Neural cell (in vitro differentiated cells): ENCODE measurements around the gene SUCO. TPM values are rescaled to one million over a fixed set of nuclear protein-coding genes. Genes with fewer than 3 reads are reported as not detected.

Experiments used
- H2AFZ ChIP-seq: fragments of 200-600, 300-800 bp; sonication (generic), shearing (Covaris generic); 2 replicates; pipeline ENCODE4 v1.6.0; 2014; ENCODE audit warnings: low read depth, mild to moderate bottlenecking, antibody characterized with exemption, low read length, moderate library complexity
- H3F3A ChIP-seq: fragments of 200-600 bp; shearing (Covaris generic); 2 replicates; pipeline ENCODE4 v1.6.1; 2016; ENCODE audit warnings: mild to moderate bottlenecking, moderate library complexity, mixed read lengths, antibody characterized with exemption, low read length; ENCODE audit not compliant: insufficient read depth, poor library complexity, severe bottlenecking
- H3K27ac ChIP-seq: fragments of 200-600, 300-800 bp; sonication (generic), shearing (Covaris generic); 2 replicates; pipeline ENCODE4 v1.5.1; 2014; ENCODE audit warnings: mild to moderate bottlenecking, low read length, moderate library complexity
- H3K27me3 ChIP-seq: fragments of 300-800, 200-600 bp; sonication (generic), shearing (Covaris generic); 2 replicates; pipeline ENCODE4 v1.6.0; 2014; ENCODE audit warnings: mild to moderate bottlenecking, low read depth, low read length, moderate library complexity; ENCODE audit not compliant: insufficient read depth
- H3K36me3 ChIP-seq: fragments of 300-800, 200-600 bp; sonication (generic), shearing (Covaris generic); 2 replicates; pipeline ENCODE4 v1.5.1; 2014; ENCODE audit warnings: mild to moderate bottlenecking, antibody characterized with exemption, low read length, moderate library complexity; ENCODE audit not compliant: insufficient read depth
- H3K4me2 ChIP-seq: fragments of 300-800, 200-600 bp; sonication (generic), shearing (Covaris generic); 2 replicates; pipeline ENCODE4 v1.6.0; 2014; ENCODE audit warnings: mild to moderate bottlenecking, low read length
- H3K4me3 ChIP-seq: fragments of 300-800, 200-600 bp; sonication (generic), shearing (Covaris generic); 2 replicates; pipeline ENCODE4 v1.5.1; 2014; ENCODE audit warnings: mild to moderate bottlenecking, low read length, moderate library complexity
- H3K79me2 ChIP-seq: fragments of 200-600 bp; shearing (Covaris generic); replicated peaks from 2 replicates; pipeline ENCODE4 v1.6.0; 2014; ENCODE audit warnings: mild to moderate bottlenecking, low read length, moderate library complexity; ENCODE audit not compliant: insufficient read depth
- H3K9ac ChIP-seq: fragments of 300-800, 200-600 bp; sonication (generic), shearing (Covaris generic); 2 replicates; pipeline ENCODE4 v1.6.1; 2016; ENCODE audit warnings: mild to moderate bottlenecking, low read length, mixed read lengths
- H3K9me2 ChIP-seq: fragments of 200-600 bp; shearing (Covaris generic); 2 replicates; pipeline ENCODE4 v1.6.1; 2016; ENCODE audit warnings: mild to moderate bottlenecking, low read length, mixed read lengths; ENCODE audit not compliant: insufficient read depth
- H3K9me3 ChIP-seq: fragments of 200-600, 300-800 bp; sonication (generic), shearing (Covaris generic); 2 replicates; pipeline ENCODE4 v1.6.1; 2016; ENCODE audit warnings: mild to moderate bottlenecking, mixed run types, low read length, moderate library complexity, mixed read lengths
- H4K20me1 ChIP-seq: fragments of 200-600 bp; shearing (Covaris generic); 2 replicates; pipeline ENCODE4 v1.6.1; 2016; ENCODE audit warnings: mild to moderate bottlenecking, mixed run types; ENCODE audit not compliant: insufficient read depth
- CTCF ChIP-seq: fragments of 450-650 bp; IDR thresholded peaks from 2 replicates; pipeline ENCODE4 v1.5.1; 2014; ENCODE audit warnings: antibody characterized with exemption, mild to moderate bottlenecking, moderate library complexity; ENCODE audit not compliant: poor library complexity, severe bottlenecking
- EP300 ChIP-seq: fragments of 450-650 bp; conservative IDR thresholded peaks from 2 replicates; pipeline ENCODE4 v1.6.1; 2014; ENCODE audit warnings: antibody characterized with exemption, mild to moderate bottlenecking, moderate library complexity; ENCODE audit not compliant: poor library complexity, severe bottlenecking
- EZH2 ChIP-seq: fragments of 200-600, 300-800 bp; shearing (Covaris generic), sonication (generic); IDR thresholded peaks from 2 replicates; pipeline ENCODE4 v1.6.1; 2014; ENCODE audit warnings: antibody characterized with exemption, low read length, borderline replicate concordance, mild to moderate bottlenecking; ENCODE audit not compliant: insufficient read depth, poor library complexity, severe bottlenecking
- MXI1 ChIP-seq: fragments of 450-650 bp; conservative IDR thresholded peaks from 2 replicates; pipeline ENCODE4 v1.6.1; 2014; ENCODE audit warnings: antibody characterized with exemption, mild to moderate bottlenecking; ENCODE audit not compliant: poor library complexity, severe bottlenecking
- POLR2AphosphoS5 ChIP-seq: IDR thresholded peaks from 2 replicates; pipeline ENCODE4 v1.6.1; 2012
- RAD21 ChIP-seq: fragments of 450-650 bp; conservative IDR thresholded peaks from 2 replicates; pipeline ENCODE4 v1.6.1; 2014; ENCODE audit warnings: antibody characterized with exemption, mild to moderate bottlenecking, moderate library complexity
- SMC3 ChIP-seq: fragments of 450-650 bp; conservative IDR thresholded peaks from 2 replicates; pipeline ENCODE4 v1.6.1; 2014; ENCODE audit warnings: antibody characterized with exemption, mild to moderate bottlenecking, moderate library complexity; ENCODE audit not compliant: poor library complexity
- TAF1 ChIP-seq: IDR thresholded peaks from 2 replicates; pipeline ENCODE4 v1.6.1; 2012; ENCODE audit warnings: low read depth
- polyA plus RNA-seq: library from polyadenylated mRNA; depleted of rRNA; stranded (reverse); fragments of >200 nt; gene quantifications from 2 replicates; pipeline ENCODE4 v1.2.3, GENCODE V29; 2014
- TF ChIP-seq, protein P1 (sequence below): IDR thresholded peaks from 2 replicates; pipeline ENCODE4 v1.6.1; 2012; ENCODE audit warnings: borderline replicate concordance

The SUCO gene
- polyA plus RNA-seq, 1 donor from 2014 or later, result 43.4 TPM

DNA sequence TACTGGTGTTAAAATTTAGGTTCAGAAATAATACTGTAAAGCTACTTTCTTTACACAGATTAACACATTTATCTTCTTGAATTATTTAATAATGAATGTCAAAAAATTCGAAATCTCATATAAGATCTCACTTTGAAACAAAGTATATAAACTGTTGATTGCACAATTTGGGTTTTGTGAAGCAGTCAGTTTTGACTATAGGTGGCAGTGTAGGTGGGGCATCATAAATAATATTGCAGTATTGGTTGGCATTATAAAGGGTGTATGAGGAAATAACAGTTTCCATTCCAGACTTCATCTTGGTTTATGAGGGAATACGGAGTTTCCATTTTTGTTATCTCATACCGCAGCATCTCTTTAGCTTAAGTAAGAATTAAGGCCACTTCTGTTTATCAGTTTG is 49.9 kb downstream of the SUCO start:
- Histone ChIP-seq H3F3A (no peaks in the 10 kb centered on the region), H4K20me1 (no peaks in the 10 kb centered on the region), H2AFZ (no peak overlapping the region), H3K4me3 (no peak overlapping the region), H3K9ac (no peak overlapping the region), H3K4me2 (no peak overlapping the region), H3K9me2 (no peaks in the 10 kb centered on the region), H3K27me3 (no peaks in the 10 kb centered on the region), H3K9me3 (no peaks in the 10 kb centered on the region), H3K36me3 (peaks cover 11% of the 10 kb centered on the region), H3K27ac (no peak overlapping the region), H3K79me2 (no peaks in the 10 kb centered on the region)
- no peak for TF ChIP-seq SMC3
- no peak for TF ChIP-seq CTCF
- TF ChIP-seq, protein P1, sequence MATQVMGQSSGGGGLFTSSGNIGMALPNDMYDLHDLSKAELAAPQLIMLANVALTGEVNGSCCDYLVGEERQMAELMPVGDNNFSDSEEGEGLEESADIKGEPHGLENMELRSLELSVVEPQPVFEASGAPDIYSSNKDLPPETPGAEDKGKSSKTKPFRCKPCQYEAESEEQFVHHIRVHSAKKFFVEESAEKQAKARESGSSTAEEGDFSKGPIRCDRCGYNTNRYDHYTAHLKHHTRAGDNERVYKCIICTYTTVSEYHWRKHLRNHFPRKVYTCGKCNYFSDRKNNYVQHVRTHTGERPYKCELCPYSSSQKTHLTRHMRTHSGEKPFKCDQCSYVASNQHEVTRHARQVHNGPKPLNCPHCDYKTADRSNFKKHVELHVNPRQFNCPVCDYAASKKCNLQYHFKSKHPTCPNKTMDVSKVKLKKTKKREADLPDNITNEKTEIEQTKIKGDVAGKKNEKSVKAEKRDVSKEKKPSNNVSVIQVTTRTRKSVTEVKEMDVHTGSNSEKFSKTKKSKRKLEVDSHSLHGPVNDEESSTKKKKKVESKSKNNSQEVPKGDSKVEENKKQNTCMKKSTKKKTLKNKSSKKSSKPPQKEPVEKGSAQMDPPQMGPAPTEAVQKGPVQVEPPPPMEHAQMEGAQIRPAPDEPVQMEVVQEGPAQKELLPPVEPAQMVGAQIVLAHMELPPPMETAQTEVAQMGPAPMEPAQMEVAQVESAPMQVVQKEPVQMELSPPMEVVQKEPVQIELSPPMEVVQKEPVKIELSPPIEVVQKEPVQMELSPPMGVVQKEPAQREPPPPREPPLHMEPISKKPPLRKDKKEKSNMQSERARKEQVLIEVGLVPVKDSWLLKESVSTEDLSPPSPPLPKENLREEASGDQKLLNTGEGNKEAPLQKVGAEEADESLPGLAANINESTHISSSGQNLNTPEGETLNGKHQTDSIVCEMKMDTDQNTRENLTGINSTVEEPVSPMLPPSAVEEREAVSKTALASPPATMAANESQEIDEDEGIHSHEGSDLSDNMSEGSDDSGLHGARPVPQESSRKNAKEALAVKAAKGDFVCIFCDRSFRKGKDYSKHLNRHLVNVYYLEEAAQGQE, result no peak
- no peak for TF ChIP-seq MXI1
- TF ChIP-seq RAD21, result no peak
- no peak for TF ChIP-seq TAF1
- TF ChIP-seq EP300, result no peak
- no peak for TF ChIP-seq POLR2AphosphoS5
- no peak for TF ChIP-seq EZH2

GRCh38 chr1:172585348-172585747 is 52.4 kb downstream of the SUCO start:
- Histone ChIP-seq H3K4me2 (no peak overlapping the region), H3K9me2 (no peaks in the 10 kb centered on the region), H3K79me2 (no peaks in the 10 kb centered on the region), H3K4me3 (no peak overlapping the region), H3K9ac (no peak overlapping the region), H4K20me1 (no peaks in the 10 kb centered on the region), H3K27me3 (no peaks in the 10 kb centered on the region), H3K36me3 (no peaks in the 10 kb centered on the region), H3K27ac (no peak overlapping the region), H3K9me3 (no peaks in the 10 kb centered on the region), H2AFZ (no peak overlapping the region), H3F3A (no peaks in the 10 kb centered on the region)
- TF ChIP-seq, protein P1, result no peak
- TF ChIP-seq SMC3, result no peak
- no peak for TF ChIP-seq TAF1
- TF ChIP-seq POLR2AphosphoS5, result no peak
- no peak for TF ChIP-seq EZH2
- TF ChIP-seq EP300, result no peak
- no peak for TF ChIP-seq MXI1
- no peak for TF ChIP-seq CTCF
- TF ChIP-seq RAD21, result no peak
